Measurements from ENCODE around the gene ZBTB7C.

- no peak for TF ChIP-seq CTCF (conservative IDR thresholded peaks at IDR 0.05; ENCODE audit: low read depth, low read length)
- no peak for TF ChIP-seq EZH2 (IDR thresholded peaks at IDR 0.05; ENCODE audit: borderline replicate concordance, low read depth, low read length, poor library complexity, severe bottlenecking)
Measured at GRCh38 chr18:48417985-48418384, 8.8 kb upstream of the ZBTB7C start.
